ENCODE measurements around the gene ERI3.

Gene ERI3

DNA sequence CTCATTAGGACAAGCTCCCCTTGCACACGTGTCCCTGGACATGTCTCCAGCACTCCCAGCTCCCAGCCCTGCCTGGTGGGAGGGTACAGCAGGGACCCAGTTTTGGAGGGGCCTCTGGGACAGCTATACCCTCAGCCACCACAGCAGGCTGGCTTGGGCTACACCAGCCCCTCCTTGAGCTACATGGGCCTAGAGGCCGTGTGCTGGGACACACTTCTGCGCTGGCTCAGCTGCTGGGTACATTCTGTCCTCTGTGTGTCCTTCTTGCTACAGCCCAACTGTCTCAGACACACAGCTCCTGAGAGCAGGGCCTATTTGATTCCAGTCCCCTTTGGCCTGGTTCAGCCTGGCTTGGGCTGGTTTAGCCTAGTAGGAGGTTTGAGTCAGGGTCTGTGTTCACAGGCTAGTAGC lies 115.1 kb downstream of the ERI3 start:
- DNase-seq (ENCODE audit: low read depth in 1 of 2, low spot score in 1 of 2), result no peak

DNA sequence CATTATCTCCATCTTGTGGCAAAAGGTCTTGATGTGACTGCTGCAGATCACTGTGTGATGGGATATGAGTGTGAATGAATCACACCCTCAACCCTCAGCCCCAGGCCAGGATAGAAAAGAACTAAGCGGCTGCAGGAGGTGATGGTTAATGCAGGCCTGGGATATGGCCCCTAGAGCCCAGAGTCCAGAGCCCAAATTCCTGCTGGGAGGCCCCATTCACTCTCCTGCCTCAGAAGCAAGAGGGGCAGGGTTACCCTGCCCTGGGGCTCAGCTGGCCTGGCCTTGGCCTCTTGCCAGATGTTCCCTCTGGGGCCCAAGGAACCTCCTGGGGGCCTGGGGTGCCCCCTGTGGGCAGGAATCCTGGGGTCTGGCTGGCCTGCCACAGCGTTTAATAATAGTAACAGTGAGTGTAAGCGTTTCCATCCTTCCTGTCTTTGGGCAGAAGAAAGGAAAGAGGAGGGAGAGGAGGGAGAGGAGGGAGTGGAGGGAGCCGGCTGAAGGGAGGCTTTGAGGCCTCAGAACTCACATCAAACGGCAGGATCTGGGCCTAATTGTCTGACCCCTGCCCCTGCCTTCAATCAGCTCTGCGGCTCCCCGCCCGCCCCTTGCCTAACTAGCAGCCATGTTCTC lies 115.6 kb downstream of the ERI3 start:
- DNase-seq (ENCODE audit: low read depth in 1 of 2, low spot score in 1 of 2), result no peak

DNA sequence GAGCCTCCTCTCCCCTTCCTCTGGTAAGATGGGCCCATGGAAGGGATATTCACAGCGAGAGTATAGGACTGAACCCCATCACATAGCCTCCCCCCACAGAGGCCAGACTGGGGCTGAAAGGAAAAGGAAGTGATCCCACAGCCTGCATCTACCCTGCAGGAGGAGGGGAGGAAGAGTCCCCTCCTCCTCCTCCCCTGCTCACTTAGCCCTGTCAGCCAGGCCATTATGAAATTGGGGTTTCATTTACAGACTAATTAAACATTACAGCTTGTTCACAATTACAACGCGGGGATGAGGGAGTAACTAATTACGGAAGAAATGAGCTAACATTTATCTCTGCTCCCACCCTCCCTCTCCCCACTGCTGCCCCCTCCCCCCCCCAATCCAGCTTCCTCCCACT lies 116.4 kb downstream of the ERI3 start:
- DNase-seq (ENCODE audit: low read depth in 1 of 2, low spot score in 1 of 2), result no peak

DNA sequence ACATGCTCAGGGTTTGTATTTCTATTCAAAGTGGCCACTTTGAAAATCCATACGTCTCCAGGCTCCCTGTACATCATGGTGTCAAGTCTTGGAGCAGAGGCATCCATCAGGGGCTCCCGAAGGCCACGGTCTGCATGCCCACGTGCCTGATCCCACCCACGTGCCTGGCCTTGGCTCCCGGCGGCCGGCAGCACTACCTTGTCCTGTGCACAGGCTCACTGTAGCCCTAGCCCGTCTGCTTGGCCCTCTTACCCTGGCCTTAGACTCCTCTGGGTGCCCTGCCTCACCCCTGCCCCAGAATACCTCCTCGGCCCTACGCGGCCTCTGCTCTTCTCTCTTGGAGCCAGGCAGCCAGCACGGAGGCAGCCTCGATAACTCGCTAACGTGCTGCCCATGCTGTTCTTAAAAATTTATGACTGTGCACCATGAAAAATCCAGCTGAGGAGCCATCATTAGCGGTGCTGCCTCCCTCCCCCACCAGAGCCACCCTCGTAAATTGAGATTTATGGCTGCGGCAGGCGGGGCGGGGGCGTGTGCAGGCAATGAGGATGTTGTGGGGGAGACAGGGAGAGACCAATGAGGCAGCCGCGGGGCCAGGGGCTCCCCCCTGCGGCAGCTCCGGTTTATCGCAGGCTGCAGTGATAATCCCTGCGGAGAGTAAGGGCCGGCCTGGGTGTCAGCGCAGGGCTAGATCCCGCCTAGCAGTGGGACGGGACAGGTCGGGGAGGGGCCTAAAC lies 117.2 kb downstream of the ERI3 start:
- peak in 1 of 2 donors; percentile 11 for DNase-seq (ENCODE audit: low read depth in 1 of 2, low spot score in 1 of 2)

DNA sequence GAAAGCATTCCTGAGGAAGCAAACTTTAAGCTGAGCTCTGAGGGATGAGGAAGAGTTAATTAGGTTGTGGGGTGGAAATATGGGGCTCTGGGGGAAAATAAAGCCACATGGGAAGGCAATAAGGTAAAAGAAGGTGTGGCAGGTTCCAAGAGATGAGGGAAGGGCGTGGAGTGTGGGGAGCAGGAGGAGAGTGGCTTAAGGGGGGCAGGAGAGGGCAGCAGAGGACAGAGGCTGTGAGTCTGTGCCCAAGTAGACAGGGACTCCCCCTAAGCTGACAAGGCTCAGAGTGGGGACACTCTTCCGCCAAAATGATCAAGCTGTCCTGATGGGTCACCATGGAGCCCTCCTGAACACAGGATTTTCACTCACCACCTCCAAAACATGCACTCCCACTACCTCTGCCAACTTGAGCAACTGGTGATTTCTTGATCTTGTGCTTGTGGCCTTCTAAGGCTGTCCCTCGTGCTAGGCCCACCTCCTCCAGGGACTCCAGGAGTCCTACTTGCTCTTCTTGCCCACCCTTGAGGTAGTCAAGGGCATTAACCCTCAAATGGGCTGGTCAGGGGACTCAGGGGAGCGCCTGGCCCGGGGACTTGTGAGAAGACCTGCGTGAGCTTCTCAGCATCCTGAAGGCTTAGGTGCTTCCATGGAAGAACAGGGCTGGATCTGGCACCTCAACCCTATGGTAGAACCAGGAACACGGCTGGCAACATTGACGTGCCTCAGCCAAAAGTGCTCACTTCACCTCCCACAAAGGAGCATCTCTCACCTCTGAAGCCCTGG lies 118.4 kb downstream of the ERI3 start:
- DNase-seq (ENCODE audit: low read depth in 1 of 2, low spot score in 1 of 2), result no peak

DNA sequence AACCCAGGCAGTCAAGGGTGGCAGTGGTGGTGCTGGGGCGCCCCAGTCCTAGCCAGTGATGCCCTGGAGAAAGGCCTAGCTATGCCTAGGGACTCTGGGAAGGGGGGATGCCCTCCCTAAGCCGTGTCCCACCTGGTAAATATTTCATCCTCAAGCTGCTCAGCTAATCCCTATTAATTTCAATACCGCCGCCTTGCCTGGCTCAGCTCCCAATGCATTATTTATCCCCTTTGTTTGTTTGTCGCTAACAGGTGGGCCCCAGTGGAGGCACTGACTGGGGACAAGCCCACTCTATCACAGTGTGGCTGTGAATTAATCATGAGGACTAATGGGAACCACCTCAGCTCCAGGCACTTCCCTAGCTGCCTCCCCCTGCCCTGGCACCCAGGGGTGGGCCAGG lies 119.2 kb downstream of the ERI3 start:
- no peak for DNase-seq (ENCODE audit: low read depth in 1 of 2, low spot score in 1 of 2)

DNA sequence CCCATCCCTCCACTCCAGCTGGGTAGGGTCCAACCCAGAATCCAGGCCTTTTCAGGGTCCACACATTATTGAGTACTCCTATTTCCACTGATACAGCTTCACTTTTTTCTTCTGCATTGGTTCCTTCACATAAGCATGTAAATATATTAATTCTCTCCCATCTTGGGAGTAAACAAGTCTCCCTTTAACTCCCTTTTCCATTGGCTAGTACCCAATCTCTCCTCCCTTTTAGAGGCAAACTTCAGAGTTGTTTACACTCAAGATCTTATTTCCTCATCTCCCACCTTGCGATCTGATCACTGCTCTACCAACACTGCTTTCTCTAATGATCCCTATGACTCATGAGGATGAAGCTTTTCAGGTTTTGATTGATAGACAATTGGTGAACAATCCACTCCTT lies 121.5 kb downstream of the ERI3 start:
- no peak for DNase-seq (ENCODE audit: low read depth in 1 of 2, low spot score in 1 of 2)

DNA sequence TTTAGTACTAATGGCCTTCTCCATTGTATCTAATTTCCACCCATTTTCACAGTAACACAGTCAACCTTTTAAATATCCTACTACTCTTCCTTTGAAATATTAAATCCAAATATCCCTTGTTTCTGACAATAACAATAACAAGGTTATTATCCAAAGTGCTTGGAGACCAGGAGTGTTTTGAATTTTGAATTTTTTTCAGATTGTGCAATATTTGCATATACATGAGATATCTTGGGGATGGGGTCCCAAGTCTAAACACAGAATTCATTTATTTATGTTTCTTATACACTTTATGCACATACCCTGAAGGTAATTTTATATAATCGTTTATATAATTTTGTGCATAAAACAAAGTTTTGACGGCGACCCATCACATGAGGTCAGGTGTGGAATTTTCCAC lies 124.3 kb downstream of the ERI3 start:
- DNase-seq (ENCODE audit: low read depth in 1 of 2, low spot score in 1 of 2), result no peak

DNA sequence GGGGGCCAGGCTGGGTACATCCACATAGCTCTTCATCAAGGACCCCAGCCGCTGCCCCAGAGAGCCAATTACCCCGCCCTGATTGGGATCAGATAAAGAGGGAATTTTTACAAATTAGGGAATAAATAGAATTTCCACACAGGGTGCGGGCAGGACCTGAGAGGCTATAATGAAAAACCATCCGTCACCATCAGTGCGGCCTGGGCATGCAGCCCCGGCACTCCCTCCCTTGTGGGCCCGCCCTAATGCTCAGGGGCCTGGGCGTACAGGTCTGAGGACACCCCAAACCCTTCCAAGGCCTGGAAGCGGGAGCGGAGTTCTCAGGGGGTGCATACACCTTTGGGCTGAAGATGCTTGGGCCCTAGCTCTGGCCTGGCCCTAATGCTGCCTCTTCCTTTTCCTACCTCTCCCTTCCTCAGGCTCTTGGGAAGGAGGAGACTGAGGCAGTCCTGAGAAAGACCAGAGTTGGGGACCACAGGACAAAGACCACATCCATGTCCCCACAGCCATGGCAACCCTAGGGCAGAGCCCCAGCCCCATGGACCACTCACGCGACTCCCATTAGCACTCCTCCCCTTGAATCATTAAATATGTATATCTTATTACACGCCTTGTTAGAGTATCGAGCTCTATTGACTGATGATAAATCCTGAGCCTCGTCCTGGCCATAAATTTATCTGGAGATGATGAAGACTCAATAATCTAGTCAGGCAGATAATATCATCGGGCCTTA lies 125.5 kb downstream of the ERI3 start:
- no peak for DNase-seq (ENCODE audit: low read depth in 1 of 2, low spot score in 1 of 2)

DNA sequence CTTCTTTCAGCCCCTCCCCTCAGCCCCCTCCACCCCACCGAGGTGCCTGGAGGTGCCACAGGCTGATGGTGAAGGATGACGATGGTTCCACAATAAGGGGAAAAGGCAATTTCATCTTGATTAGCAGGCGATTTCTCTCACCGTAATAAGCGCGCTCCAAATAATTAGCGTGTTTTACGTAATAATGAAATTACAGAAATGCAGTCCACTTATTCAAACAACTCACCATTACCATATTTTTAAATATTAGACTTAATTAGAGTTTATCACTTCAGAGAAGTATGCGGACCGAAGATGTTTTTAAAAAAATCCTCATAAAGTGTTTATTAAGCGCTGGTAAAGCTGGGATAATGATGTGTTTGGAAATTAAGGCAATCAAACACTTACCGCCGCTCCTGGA lies 126.8 kb downstream of the ERI3 start:
- no peak for DNase-seq (ENCODE audit: low read depth in 1 of 2, low spot score in 1 of 2)

DNA sequence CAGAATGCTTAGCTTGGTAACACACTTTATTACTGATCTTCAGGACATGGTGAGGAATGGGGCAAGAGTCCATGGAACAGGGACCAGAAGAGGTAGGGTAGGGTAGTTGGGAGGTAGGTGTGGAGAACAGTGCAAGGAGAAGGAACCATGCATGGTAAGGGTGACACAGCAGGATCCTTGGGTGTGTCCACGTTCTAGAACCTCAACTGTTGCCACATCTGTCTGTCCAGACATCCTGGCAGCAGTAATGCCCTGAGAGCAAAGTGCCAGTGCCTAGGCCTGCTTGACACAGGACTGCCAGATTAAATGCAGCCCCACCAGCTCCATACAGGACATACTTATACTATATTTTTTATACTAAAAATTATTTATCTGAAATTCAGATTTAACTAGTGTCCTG lies 127.8 kb downstream of the ERI3 start:
- no peak for DNase-seq (ENCODE audit: low read depth in 1 of 2, low spot score in 1 of 2)

DNA sequence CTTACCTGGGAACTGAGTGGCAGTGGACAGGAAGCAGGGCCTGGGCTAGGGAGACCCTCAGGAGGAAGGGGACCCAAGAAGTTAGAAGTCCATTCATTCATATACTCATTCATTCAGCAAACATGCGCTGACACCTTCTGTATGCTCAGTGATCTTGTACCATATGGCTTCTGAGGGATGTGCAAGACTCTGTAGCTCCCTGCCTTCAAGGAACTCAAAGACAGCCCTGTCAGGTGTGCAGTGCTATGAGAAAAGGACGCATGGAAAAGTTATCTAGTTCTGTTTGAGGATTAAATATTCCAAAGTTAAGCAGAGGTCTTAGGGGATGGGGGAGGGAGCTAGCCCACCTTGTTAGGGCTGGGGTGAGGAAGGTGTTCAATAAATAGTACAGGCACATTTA lies 129.3 kb downstream of the ERI3 start:
- DNase-seq (ENCODE audit: low read depth in 1 of 2, low spot score in 1 of 2), result no peak

DNA sequence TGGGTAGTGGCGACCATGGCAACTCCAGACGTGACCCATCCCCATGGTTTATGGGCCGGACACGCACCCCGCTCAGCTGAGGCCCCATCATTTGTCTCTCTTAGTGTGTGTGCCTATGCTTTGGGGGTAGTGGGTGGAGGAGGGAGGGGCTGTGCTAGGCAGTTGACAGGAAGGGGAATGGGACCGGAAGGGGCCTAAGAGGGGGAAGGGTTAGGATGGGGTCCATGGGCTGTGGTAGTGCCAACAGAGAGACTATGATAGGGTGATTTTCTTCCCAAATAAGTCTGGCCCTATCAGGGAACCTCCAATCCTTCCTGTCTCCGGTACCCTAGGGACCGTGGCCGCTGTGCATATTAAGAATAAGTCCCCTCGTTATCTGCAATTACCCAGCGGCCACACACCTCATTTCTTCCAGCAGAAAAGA lies 131.9 kb downstream of the ERI3 start:
- DNase-seq (ENCODE audit: low read depth in 1 of 2, low spot score in 1 of 2), result no peak

DNA sequence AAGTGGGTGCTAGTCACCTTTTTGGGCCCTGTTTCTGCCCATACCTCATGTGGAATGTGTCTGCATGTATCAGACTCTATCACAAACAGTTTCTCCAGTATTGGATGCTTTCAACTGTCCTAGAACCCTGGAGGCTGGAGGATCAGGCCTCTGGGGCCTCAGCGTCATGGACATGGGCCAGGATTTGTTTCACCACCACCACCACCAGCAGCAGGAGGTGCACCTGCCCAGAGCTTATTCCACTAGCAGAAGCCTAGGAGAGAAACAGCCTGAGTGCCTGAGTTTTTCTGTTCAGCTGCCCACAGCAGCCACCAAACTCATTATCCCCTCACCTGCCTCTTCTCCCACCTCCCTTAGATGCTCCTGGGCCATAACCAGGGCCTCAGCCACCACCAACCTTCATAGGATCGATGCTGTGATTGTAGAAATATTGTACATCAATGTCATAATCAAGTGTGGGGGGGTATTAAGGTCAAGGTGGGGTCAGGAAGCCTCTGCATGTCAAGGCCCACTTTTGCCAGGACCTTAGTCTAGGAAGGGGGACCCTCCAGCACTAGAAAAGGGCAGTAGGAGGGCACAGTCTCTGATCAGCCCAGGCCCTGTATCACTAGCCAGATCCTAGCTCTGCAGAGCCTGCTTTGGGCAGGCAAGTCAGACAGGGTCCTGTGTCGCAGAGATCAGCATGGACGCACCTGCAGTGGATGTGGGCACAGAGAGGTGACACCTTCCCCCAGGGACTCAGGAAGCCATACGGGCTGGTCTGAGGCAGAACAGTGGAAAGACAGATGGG lies 132.5 kb downstream of the ERI3 start:
- no peak for DNase-seq (ENCODE audit: low read depth in 1 of 2, low spot score in 1 of 2)

DNA sequence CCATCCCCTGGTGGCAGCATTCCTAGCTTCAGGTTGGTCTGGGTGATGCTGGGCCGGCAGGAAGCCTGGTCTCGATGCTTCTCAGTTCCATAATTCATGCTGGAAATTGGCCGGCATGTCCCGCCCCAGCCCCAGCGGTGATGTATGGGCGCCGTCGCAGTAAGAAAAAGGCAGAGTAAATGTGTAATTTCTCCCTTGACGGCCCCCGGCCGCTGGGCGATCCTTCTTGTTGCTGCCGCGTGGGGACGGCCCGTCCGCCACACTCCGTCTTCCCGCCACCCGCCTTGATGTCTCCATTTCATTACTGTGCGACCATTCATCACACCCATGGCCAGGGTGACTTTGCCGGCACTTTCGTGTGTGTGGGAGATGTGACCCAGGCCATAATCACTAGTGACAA lies 133.3 kb downstream of the ERI3 start:
- no peak for DNase-seq (ENCODE audit: low read depth in 1 of 2, low spot score in 1 of 2)

DNA sequence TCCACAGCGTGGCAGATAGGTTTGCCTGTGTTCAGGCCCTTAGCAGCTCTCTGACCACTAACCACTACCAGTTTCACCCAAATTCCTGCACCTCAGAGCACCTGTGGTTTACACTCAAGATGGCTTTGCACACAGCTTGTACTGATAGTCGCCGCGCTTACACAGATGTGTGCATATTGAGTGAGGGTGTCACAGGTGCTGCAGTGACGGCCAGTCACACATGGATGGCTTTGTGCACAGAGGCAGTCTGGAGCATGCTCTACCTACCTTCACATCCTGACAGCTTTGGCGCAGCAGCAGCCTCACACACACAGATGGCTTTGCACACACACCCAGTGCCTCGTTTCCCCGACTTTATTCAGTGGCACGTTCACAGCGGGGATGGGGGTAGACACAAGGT lies 134.3 kb downstream of the ERI3 start:
- no peak for DNase-seq (ENCODE audit: low read depth in 1 of 2, low spot score in 1 of 2)

DNA sequence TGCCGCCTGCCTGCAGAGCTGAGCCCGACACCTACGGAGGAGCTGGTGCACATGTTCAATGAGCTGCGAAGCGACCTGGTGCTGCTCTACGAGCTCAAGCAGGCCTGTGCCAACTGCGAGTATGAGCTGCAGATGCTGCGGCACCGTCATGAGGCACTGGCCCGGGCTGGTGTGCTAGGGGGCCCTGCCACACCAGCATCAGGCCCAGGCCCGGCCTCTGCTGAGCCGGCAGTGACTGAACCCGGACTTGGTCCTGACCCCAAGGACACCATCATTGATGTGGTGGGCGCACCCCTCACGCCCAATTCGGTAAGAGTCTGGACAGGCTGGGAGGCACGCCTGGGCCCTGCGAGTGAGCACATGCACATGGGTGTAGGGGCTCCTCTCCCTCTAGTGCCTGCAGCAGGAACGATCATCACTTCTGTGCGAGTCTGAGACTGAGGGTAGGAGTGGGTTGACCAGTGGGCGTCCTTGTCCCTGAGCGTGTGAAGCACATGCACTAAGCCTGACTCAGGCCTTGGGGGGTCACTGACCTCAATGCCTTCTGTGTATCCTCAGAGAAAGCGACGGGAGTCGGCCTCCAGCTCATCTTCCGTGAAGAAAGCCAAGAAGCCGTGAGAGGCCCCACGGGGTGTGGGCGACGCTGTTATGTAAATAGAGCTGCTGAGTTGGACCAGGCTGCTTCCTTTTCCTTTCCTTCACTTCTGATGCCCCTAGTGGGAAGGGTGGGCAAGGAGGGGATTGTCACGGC lies 134.9 kb downstream of the ERI3 start:
- DNase-seq (ENCODE audit: low read depth in 1 of 2, low spot score in 1 of 2), result no peak

DNA sequence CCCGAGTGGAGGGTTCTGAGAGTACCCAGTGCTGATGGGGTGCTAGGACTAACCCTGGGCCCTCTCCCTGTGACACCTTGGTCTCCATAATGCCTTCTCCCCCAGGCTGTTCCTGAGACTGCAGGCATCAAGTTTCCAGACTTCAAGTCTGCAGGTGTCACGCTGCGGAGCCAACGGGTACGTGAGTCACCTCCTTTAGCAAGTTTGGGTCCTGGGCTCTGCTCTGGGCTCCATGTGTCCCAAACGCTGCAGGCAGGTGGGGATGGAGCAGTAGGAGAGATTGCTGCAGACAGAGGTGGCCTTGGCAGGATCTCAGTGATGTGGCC lies 135.8 kb downstream of the ERI3 start:
- DNase-seq (ENCODE audit: low read depth in 1 of 2, low spot score in 1 of 2), result no peak

DNA sequence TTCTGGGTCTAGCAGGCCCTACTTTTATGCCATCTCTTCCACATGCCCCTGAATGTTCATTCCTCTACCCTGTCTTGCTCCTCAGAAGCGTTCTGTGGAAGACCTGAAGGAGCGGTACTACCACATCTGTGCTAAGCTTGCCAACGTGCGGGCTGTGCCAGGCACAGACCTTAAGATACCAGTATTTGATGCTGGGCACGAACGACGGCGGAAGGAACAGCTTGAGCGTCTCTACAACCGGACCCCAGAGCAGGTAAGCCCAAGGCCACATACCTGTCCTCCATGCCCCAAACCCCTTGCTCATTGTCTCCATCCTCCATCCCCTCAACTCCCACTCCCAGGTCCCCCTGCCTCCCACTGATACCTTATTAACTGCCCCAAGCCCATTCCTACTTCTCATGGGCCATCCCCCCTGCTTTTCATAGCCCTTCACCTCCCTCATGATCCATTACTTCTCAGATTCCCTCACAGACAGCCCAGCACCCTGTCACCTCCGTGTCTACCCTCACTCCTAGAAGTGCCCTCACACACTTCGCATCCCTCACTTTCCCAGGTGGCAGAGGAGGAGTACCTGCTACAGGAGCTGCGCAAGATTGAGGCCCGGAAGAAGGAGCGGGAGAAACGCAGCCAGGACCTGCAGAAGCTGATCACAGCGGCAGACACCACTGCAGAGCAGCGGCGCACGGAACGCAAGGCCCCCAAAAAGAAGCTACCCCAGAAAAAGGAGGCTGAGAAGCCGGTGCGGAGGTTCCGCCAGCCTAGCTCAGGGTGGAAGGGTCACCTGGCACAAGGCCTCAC lies 136.4 kb downstream of the ERI3 start:
- DNase-seq (ENCODE audit: low read depth in 1 of 2, low spot score in 1 of 2), result no peak

All from activated CD4-positive, alpha-beta T cell treated with anti-CD3 and anti-CD28 coated beads, Interleukin-2, amount 50 U/mL, for 24 hours (primary cell).